A549 (cell line): ENCODE data around the gene RMND5B. TPM values are rescaled to one million over a fixed set of nuclear protein-coding genes. Genes with fewer than 3 reads are reported as not detected.

Source experiments
- ATAC-seq, 2 experiments: fragments of 200-7000 bp in 1 of 2; fragments of >200 bp in 1 of 2; cut with Nextera tagmentation in 1 of 2; cut with Tn5 transposase in 1 of 2; 3 replicates each; pipeline versions ENCODE4 v1.8.0 to v1.9.1; 2018 to 2020; ENCODE audit warnings: mild to moderate bottlenecking in 1 of 2, moderate library complexity in 1 of 2
- CTCF ChIA-PET: fragments of 300-600 bp; sonication (Branson Sonifier 250); formaldehyde crosslinking; extraction: SDS; loops from one replicate; lab custom pipeline; 2021; ENCODE audit warnings: antibody characterized with exemption, inconsistent platforms; lab: Yijun Ruan, JAX
- POLR2A ChIA-PET: fragments of 350-600 bp; formaldehyde crosslinking; extraction: SDS; loops from one replicate; lab custom pipeline; 2021; ENCODE audit warnings: antibody characterized with exemption, inconsistent platforms; lab: Yijun Ruan, JAX
- DNase-seq, 2 experiments: peaks; one replicate each; pipeline versions ENCODE4 v3.0.0 to v3.0.0-alpha.2; 2011 to 2016; ENCODE audit warnings: low read depth in 1 of 2, low spot score in 1 of 2
- FAIRE-seq: peaks from 2 replicates; lab custom pipeline; 2011; peaks lifted over from hg19 to GRCh38; lab: Jason Lieb, UNC
- H3K27ac ChIP-seq, 2 experiments: fragments of >200 bp; sonication (Bioruptor Twin); formaldehyde crosslinking; 3 replicates each; pipeline ENCODE4 v1.5.1; 2016 to 2017
- H3K4me1 ChIP-seq: fragments of >200 bp; sonication (Bioruptor Twin); formaldehyde crosslinking; 3 replicates; pipeline ENCODE4 v1.6.1; 2016
- H3K4me2 ChIP-seq: fragments of >200 bp; sonication (Bioruptor Twin); formaldehyde crosslinking; 3 replicates; pipeline ENCODE4 v1.6.1; 2016
- H3K4me3 ChIP-seq: fragments of >200 bp; sonication (Bioruptor Twin); formaldehyde crosslinking; 3 replicates; pipeline ENCODE4 v1.5.1; 2016
- H3K9me3 ChIP-seq: fragments of >200 bp; sonication (Bioruptor Twin); formaldehyde crosslinking; 3 replicates; pipeline ENCODE4 v1.6.1; 2016
- CHD2 ChIP-seq: fragments of 150-350 bp; IDR thresholded peaks from 2 replicates; pipeline ENCODE4 v1.6.1; 2014; ENCODE audit warnings: low read length; ENCODE audit not compliant: partially characterized antibody
- CHD4 ChIP-seq: fragments of 200-600 bp; sonication (generic); IDR thresholded peaks from 2 replicates; pipeline ENCODE4 v1.6.1; 2016; ENCODE audit warnings: antibody characterized with exemption, mild to moderate bottlenecking, borderline replicate concordance
- EHF ChIP-seq: fragments of 250-450 bp; sonication (Bioruptor Pico); IDR thresholded peaks from 2 replicates; pipeline ENCODE4 v1.5.0; 2020; ENCODE audit warnings: mild to moderate bottlenecking
- ESRRA ChIP-seq: fragments of 150-350 bp; IDR thresholded peaks from 2 replicates; pipeline ENCODE4 v1.6.1; 2014; ENCODE audit warnings: mild to moderate bottlenecking, low read length, borderline replicate concordance
- FOSB ChIP-seq: fragments of 250-450 bp; sonication (Bioruptor Pico); IDR thresholded peaks from 2 replicates; pipeline ENCODE4 v1.5.0; 2020; ENCODE audit warnings: mild to moderate bottlenecking, moderate library complexity
- FOSL2 ChIP-seq, 2 experiments: fragments of 450-650 bp in 1 of 2; fragments of >200 bp in 1 of 2; sonication (Bioruptor Twin) in 1 of 2; formaldehyde crosslinking; IDR thresholded peaks; 2 replicates each; pipeline versions ENCODE4 v1.5.0 to v1.6.1; 2016 to 2020; ENCODE audit warnings: mild to moderate bottlenecking in 1 of 2, moderate library complexity in 1 of 2
- FOXS1 ChIP-seq: fragments of 250-450 bp; sonication (Bioruptor Pico); IDR thresholded peaks from 2 replicates; pipeline ENCODE4 v1.5.0; 2020; ENCODE audit warnings: mild to moderate bottlenecking, moderate library complexity
- HOXA7 ChIP-seq: fragments of 250-450 bp; sonication (Bioruptor Pico); IDR thresholded peaks from 2 replicates; pipeline ENCODE4 v1.5.0; 2020; ENCODE audit warnings: mild to moderate bottlenecking, moderate library complexity
- HOXB13 ChIP-seq: fragments of 250-450 bp; sonication (Bioruptor Pico); IDR thresholded peaks from 2 replicates; pipeline ENCODE4 v1.5.0; 2020; ENCODE audit warnings: low read depth, mild to moderate bottlenecking, moderate library complexity
- JUNB ChIP-seq: fragments of >200 bp; sonication (Bioruptor Twin); formaldehyde crosslinking; IDR thresholded peaks from 2 replicates; pipeline ENCODE4 v1.6.1; 2016
- KDM1A ChIP-seq: fragments of 200-600 bp; sonication (generic); IDR thresholded peaks from 2 replicates; pipeline ENCODE4 v1.6.1; 2016; ENCODE audit warnings: low read depth, mild to moderate bottlenecking
- KDM5A ChIP-seq: fragments of 200-600 bp; sonication (generic); IDR thresholded peaks from 2 replicates; pipeline ENCODE4 v1.6.1; 2016; ENCODE audit warnings: antibody characterized with exemption, mild to moderate bottlenecking
- MAFK ChIP-seq: fragments of 450-650 bp; IDR thresholded peaks from 2 replicates; pipeline ENCODE4 v1.6.1; 2014; ENCODE audit not compliant: partially characterized antibody
- NFE2L2 ChIP-seq: fragments of 150-350 bp; conservative IDR thresholded peaks from 2 replicates; pipeline ENCODE4 v1.6.1; 2014; ENCODE audit warnings: low read length
- NPAS2 ChIP-seq: fragments of 250-450 bp; sonication (Bioruptor Pico); IDR thresholded peaks from 2 replicates; pipeline ENCODE4 v1.8.0; 2022; ENCODE audit warnings: mild to moderate bottlenecking, moderate library complexity, borderline replicate concordance
- PHF8 ChIP-seq: fragments of 200-600 bp; sonication (generic); IDR thresholded peaks from 2 replicates; pipeline ENCODE4 v1.6.1; 2016; ENCODE audit warnings: low read depth, mild to moderate bottlenecking, antibody characterized with exemption, moderate library complexity, borderline replicate concordance
- POLR2A ChIP-seq: IDR thresholded peaks from 2 replicates; pipeline ENCODE4 v1.6.1; 2012; ENCODE audit warnings: mild to moderate bottlenecking, low read length
- POLR2AphosphoS2 ChIP-seq: conservative IDR thresholded peaks from 2 replicates; pipeline ENCODE4 v1.6.1; 2012; ENCODE audit warnings: low read length, improper control_type of control experiment, inconsistent platforms
- RAD21 ChIP-seq, 2 experiments: fragments of >200 bp in 1 of 2; sonication (Bioruptor Twin) in 1 of 2; formaldehyde crosslinking in 1 of 2; IDR thresholded peaks in 1 of 2; conservative IDR thresholded peaks in 1 of 2; 2 replicates in 1 of 2; 3 replicates in 1 of 2; pipeline ENCODE4 v1.6.1; 2012 to 2018; ENCODE audit warnings: inconsistent platforms in 1 of 2
- RARB ChIP-seq: fragments of 250-450 bp; sonication (Bioruptor Pico); IDR thresholded peaks from 2 replicates; pipeline ENCODE4 v1.8.0; 2021; ENCODE audit warnings: mild to moderate bottlenecking, moderate library complexity
- RCOR1 ChIP-seq: fragments of 150-350 bp; IDR thresholded peaks from 2 replicates; pipeline ENCODE4 v1.6.1; 2014; ENCODE audit warnings: antibody characterized with exemption, low read length, low read depth
- RFX5 ChIP-seq: fragments of 450-650 bp; IDR thresholded peaks from 2 replicates; pipeline ENCODE4 v1.7.1; 2014; ENCODE audit warnings: antibody characterized with exemption, mild to moderate bottlenecking, moderate library complexity
- RNF2 ChIP-seq: fragments of 200-600 bp; sonication (generic); IDR thresholded peaks from 2 replicates; pipeline ENCODE4 v1.6.1; 2016; ENCODE audit warnings: low read depth, mild to moderate bottlenecking, antibody characterized with exemption, moderate library complexity, borderline replicate concordance
- SREBF2 ChIP-seq: fragments of 450-650 bp; IDR thresholded peaks from 2 replicates; pipeline ENCODE4 v1.6.1; 2014; ENCODE audit warnings: mild to moderate bottlenecking, moderate library complexity
- ZC3H11A ChIP-seq: fragments of 450-650 bp; IDR thresholded peaks from 2 replicates; pipeline ENCODE4 v1.6.1; 2014; ENCODE audit warnings: antibody characterized with exemption, mild to moderate bottlenecking
- ZFP36 ChIP-seq: fragments of 450-650 bp; IDR thresholded peaks from 2 replicates; pipeline ENCODE4 v1.6.1; 2014; ENCODE audit warnings: borderline replicate concordance; ENCODE audit not compliant: partially characterized antibody
- ZSCAN20 ChIP-seq: fragments of 250-450 bp; sonication (Bioruptor Pico); IDR thresholded peaks from 2 replicates; pipeline ENCODE4 v1.8.0; 2022; ENCODE audit warnings: mild to moderate bottlenecking, moderate library complexity
- WGBS: methylation state at CpG from one replicate; pipeline ENCODE4 v1.1.6; 2017; ENCODE audit errors: missing lambda C conversion rate; 5-methylcytosine and 5-hydroxymethylcytosine counted together
- polyA plus RNA-seq, 4 experiments: library from polyadenylated mRNA; depleted of rRNA in 3 of 4; stranded (reverse); fragments of >200 nt; fragmentation: RNase III in 1 of 4; extraction: RNeasy Plus Mini Kit Qiagen cat#74134 plus additional on column Dnase treatment in 1 of 4; gene quantifications; 2 replicates in 3 of 4; 3 replicates in 1 of 4; pipeline ENCODE4 v1.2.3, GENCODE V29; 2011 to 2017
- TF ChIP-seq, protein P1 (sequence below): fragments of >200 bp; sonication (Bioruptor Twin); formaldehyde crosslinking; IDR thresholded peaks from 2 replicates; pipeline ENCODE4 v1.6.1; 2016
- TF ChIP-seq, protein P2 (sequence below): fragments of 150-350 bp; IDR thresholded peaks from 2 replicates; pipeline ENCODE4 v1.6.1; 2014; ENCODE audit warnings: low read depth, mild to moderate bottlenecking, low read length
- TF ChIP-seq, protein P3 (sequence below): fragments of >200 bp; sonication (Bioruptor Twin); formaldehyde crosslinking; IDR thresholded peaks from 3 replicates; pipeline ENCODE4 v1.6.1; 2016

RMND5B gene
- polyA plus RNA-seq, 2 of the 4 experiments (the other 2 are of a cell fraction) = 20.2 to 30.3 TPM

GRCh38 chr5:178093134-178093533, 37.7 kb upstream of the RMND5B start:
- Histone ChIP-seq H3K4me2 (no peak overlapping the region), H3K4me3 (no peak overlapping the region), H3K4me1 (no peaks in the 10 kb centered on the region), H3K27ac (no peak overlapping the region), H3K9me3 (peaks cover 18% of the 10 kb centered on the region)
- TF ChIP-seq, protein P1, sequence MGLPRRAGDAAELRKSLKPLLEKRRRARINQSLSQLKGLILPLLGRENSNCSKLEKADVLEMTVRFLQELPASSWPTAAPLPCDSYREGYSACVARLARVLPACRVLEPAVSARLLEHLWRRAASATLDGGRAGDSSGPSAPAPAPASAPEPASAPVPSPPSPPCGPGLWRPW = no peak
- TF ChIP-seq ZSCAN20 (CRISPR knock-in tag) (no peak), KDM5A (no peak), RCOR1 (no peak), JUNB (no peak), HOXB13 (CRISPR knock-in tag) (no peak), HOXA7 (CRISPR knock-in tag) (no peak), MAFK (no peak), CHD2 (no peak), FOSB (CRISPR knock-in tag) (no peak), RAD21 (conservative IDR thresholded peaks at IDR 0.05 in 1 of 2, IDR thresholded peaks at IDR 0.05 in 1 of 2) (no peak), FOXS1 (no peak), SREBF2 (no peak), ZFP36 (no peak)
- TF ChIP-seq, protein P2, sequence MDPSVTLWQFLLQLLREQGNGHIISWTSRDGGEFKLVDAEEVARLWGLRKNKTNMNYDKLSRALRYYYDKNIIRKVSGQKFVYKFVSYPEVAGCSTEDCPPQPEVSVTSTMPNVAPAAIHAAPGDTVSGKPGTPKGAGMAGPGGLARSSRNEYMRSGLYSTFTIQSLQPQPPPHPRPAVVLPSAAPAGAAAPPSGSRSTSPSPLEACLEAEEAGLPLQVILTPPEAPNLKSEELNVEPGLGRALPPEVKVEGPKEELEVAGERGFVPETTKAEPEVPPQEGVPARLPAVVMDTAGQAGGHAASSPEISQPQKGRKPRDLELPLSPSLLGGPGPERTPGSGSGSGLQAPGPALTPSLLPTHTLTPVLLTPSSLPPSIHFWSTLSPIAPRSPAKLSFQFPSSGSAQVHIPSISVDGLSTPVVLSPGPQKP = no peak
- ATAC-seq = no peak
- CTCF ChIA-PET = interaction anchor here (0.7 kb wide), 1 partner anchor 486 kb away, joined by 4 read pairs; no protein-coding TSS in a partner anchor
- POLR2A ChIA-PET = no interaction called here
- no peak for DNase-seq
- no peak for FAIRE-seq
- WGBS = 26% methylated on average over 2 of the region's 2 CpGs

DNA sequence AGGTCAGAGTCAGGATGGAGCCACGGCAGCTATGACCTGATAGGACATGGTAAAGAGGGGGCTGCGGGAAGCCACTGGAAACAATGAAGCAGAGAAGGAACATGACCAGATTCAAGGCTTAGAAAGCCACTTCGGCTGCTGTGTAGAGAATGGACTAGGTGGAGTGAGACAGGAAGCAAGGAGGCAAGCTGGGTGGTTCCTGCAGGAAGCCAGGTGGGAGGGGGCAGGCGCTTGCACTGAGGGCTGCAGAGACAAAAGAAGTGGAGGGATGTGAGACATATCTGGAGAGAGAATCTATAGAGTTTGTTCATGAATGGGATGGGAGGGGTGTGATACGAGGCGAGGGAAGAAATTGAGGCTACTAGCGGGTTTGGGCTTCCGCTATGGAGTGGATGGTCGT, 36.5 kb upstream of the RMND5B start:
- Histone ChIP-seq H3K4me3 (no peak overlapping the region), H3K9me3 (peaks cover 18% of the 10 kb centered on the region), H3K4me1 (no peaks in the 10 kb centered on the region), H3K4me2 (no peak overlapping the region), H3K27ac (no peak overlapping the region)
- TF ChIP-seq NPAS2 (CRISPR knock-in tag) = no peak
- no peak for TF ChIP-seq RNF2
- no peak for TF ChIP-seq FOSL2 (IDR thresholded peaks at IDR 0.05)
- no peak for TF ChIP-seq FOSL2 (CRISPR knock-in tag; IDR thresholded peaks at IDR 0.05)
- TF ChIP-seq CHD2 = no peak
- no peak for DNase-seq
- ChIA-PET CTCF (interaction anchor here (1.6 kb wide), 1 partner anchor 18 kb away, joined by 5 read pairs; no protein-coding TSS in a partner anchor), POLR2A (no interaction called here)
- no peak for FAIRE-seq
- 61% methylated on average over 9 of the region's 9 CpGs for WGBS
- no peak for ATAC-seq

DNA sequence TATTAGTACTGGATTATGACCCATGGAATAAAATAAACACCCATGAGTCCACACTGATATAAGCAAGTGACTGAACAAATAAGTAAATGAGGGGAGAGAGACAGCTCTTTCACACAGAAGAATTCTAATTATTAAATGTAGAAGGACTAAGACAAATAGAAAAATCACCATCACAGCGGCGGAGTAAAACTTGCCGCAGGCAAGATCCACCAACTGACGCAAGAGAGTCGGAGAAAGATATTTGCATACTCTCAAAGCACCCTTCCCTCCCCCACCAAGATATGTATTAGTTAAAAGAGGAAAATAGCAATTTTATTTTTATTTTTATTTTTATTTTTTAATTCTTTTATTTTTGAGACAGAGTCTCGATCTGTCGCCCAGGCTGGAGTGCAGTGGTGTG, 32.1 kb upstream of the RMND5B start:
- DNase-seq (no peak), ATAC-seq (no peak), FAIRE-seq (no peak)
- Histone ChIP-seq H3K4me2 (no peak overlapping the region), H3K4me1 (no peaks in the 10 kb centered on the region), H3K27ac (no peak overlapping the region), H3K9me3 (0 out of 3 replicates have a peak, but pooled peaks cover 3% of the 10 kb centered on the region), H3K4me3 (no peak overlapping the region)
- 84% methylated on average over 7 of the region's 7 CpGs for WGBS
- ChIA-PET POLR2A (no interaction called here), CTCF (interaction anchor here (1.8 to 2.6 kb wide), 2 partner anchors 22 kb away, joined by 5 to 11 read pairs; no protein-coding TSS in a partner anchor)
- no peak for TF ChIP-seq POLR2AphosphoS2
- TF ChIP-seq RAD21 (conservative IDR thresholded peaks at IDR 0.05 in 1 of 2, IDR thresholded peaks at IDR 0.05 in 1 of 2) = no peak
- TF ChIP-seq NFE2L2 = no peak
- no peak for TF ChIP-seq POLR2A
- TF ChIP-seq FOXS1 = no peak
- no peak for TF ChIP-seq NPAS2 (CRISPR knock-in tag)
- no peak for TF ChIP-seq EHF (CRISPR knock-in tag)
- TF ChIP-seq PHF8 = no peak
- TF ChIP-seq, protein P3, sequence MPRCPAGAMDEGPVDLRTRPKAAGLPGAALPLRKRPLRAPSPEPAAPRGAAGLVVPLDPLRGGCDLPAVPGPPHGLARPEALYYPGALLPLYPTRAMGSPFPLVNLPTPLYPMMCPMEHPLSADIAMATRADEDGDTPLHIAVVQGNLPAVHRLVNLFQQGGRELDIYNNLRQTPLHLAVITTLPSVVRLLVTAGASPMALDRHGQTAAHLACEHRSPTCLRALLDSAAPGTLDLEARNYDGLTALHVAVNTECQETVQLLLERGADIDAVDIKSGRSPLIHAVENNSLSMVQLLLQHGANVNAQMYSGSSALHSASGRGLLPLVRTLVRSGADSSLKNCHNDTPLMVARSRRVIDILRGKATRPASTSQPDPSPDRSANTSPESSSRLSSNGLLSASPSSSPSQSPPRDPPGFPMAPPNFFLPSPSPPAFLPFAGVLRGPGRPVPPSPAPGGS = no peak
- no peak for TF ChIP-seq CHD4
- no peak for TF ChIP-seq ESRRA
- no peak for TF ChIP-seq RARB (CRISPR knock-in tag)
- no peak for TF ChIP-seq KDM1A
- no peak for TF ChIP-seq ZC3H11A
- TF ChIP-seq RFX5 = no peak
- TF ChIP-seq KDM5A = no peak
